Fibroblast of skin of abdomen (primary cell): ENCODE data around the gene PLEKHA6. TPM values are rescaled to one million over a fixed set of nuclear protein-coding genes. Genes with fewer than 3 reads are reported as not detected.

Experiments
- DNase-seq: peaks from one replicate; pipeline ENCODE4 v3.0.0-alpha.2; 2013
- polyA plus RNA-seq, 2 experiments: library from polyadenylated mRNA; unstranded; fragments of 120-200 nt; gene quantifications; one replicate each; pipeline ENCODE4 v1.2.1, GENCODE V29; 2013; ENCODE audit not compliant: insufficient read length in 2 of 2

Gene PLEKHA6
- 1.5 TPM for polyA plus RNA-seq (2013, experiment 1 of 2; ENCODE audit: insufficient read length)
- 1.8 TPM for polyA plus RNA-seq (2013, experiment 2 of 2; ENCODE audit: insufficient read length)

GRCh38 chr1:204359474-204360255 lies at the start of gene PLEKHA6:
PLEKHA6 (minus strand) TSS chr1:204359929; CDS start chr1:204273727, 86,202 bp downstream.
- peak; percentile 52 for DNase-seq

GRCh38 chr1:204409123-204409522 lies 49.4 kb upstream of the PLEKHA6 start:
- no peak for DNase-seq

- DNase-seq = no peak
Measured at GRCh38 chr1:204408602-204409001, 48.9 kb upstream of the PLEKHA6 start.

GRCh38 chr1:204408074-204408507 lies 48.4 kb upstream of the PLEKHA6 start:
- DNase-seq = peak; percentile 77

- DNase-seq = no peak
Measured at GRCh38 chr1:204407295-204407971, 47.7 kb upstream of the PLEKHA6 start.

- no peak for DNase-seq
Measured at GRCh38 chr1:204406621-204407020, 46.9 kb upstream of the PLEKHA6 start.

GRCh38 chr1:204405988-204406387 lies 46.3 kb upstream of the PLEKHA6 start:
- DNase-seq = no peak

- no peak for DNase-seq
Measured at GRCh38 chr1:204404629-204405028, 44.9 kb upstream of the PLEKHA6 start.

GRCh38 chr1:204402391-204402790 lies 42.7 kb upstream of the PLEKHA6 start:
- DNase-seq = no peak

- DNase-seq = no peak
Measured at GRCh38 chr1:204401730-204402129, 42.0 kb upstream of the PLEKHA6 start.

- no peak for DNase-seq
Measured at GRCh38 chr1:204400882-204401510, 41.3 kb upstream of the PLEKHA6 start.

- DNase-seq = peak; percentile 68
Measured at GRCh38 chr1:204398197-204399125, 38.7 kb upstream of the PLEKHA6 start.

GRCh38 chr1:204396015-204396583 lies 36.4 kb upstream of the PLEKHA6 start:
- DNase-seq = no peak

- no peak for DNase-seq
Measured at GRCh38 chr1:204391629-204392028, 31.9 kb upstream of the PLEKHA6 start.

GRCh38 chr1:204390751-204391466 lies 31.2 kb upstream of the PLEKHA6 start:
- peak; percentile 17 for DNase-seq

- DNase-seq = no peak
Measured at GRCh38 chr1:204385727-204386126, 26.0 kb upstream of the PLEKHA6 start.

GRCh38 chr1:204384636-204385352 lies 25.1 kb upstream of the PLEKHA6 start:
- DNase-seq = peak; percentile 22

GRCh38 chr1:204383163-204383904 lies 23.6 kb upstream of the PLEKHA6 start:
- DNase-seq = no peak

- no peak for DNase-seq
Measured at GRCh38 chr1:204382714-204383083, 23.0 kb upstream of the PLEKHA6 start.
